ENCODE data around the gene CCZ1.
"Not testable (repeated sequence)": the region's sequence is repeated elsewhere in the genome, so short reads cannot be mapped to it uniquely, and the experiment has no call there.

Gene CCZ1

DNA sequence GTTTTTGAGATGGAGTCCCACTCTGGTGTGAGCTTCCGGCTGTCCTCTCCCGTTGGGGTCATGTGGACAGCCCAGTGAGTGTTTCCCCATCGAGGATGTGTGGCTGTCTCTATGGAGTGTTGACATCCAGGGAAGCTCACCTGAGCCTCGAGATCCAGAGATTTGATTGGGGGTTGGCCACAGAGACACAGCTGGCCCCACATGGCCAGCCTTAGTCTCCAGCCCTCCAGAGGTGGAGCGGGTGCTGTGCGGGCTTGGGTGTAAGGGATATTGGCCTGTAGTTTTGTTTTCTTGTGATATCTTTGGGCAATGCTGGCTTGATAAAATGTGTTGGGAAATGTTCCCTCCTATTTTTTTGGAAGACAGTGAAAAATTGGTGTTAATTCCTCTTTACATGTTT, 18.0 kb downstream of the CCZ1 start:
- not testable (repeated sequence) for DNase-seq (ENCODE audit: low read depth)

DNA sequence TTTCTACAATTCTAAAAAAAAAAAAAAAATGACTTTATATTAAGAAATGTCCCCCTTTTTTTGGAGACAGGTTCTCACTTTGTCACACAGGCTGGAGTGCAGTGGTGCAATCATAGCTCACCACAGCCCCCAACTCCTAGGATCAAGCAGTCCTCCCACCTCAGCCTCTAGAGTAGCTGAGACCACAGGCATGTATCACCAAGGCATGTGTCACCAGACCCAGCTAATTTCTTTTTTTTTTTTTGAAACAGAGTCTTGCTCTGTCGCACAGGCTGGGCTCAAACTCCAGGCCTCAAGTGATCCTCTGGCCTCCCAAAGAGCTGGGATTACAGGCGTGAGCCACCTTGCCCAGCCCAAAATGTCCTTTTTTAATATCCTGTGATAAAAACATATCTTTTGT, 25.6 kb downstream of the CCZ1 start:
- DNase-seq (ENCODE audit: low read depth) = not testable (repeated sequence)

- not testable (repeated sequence) for DNase-seq (ENCODE audit: low read depth)
Observed at GRCh38 chr7:5924630-5925029, 26.1 kb downstream of the CCZ1 start.

- DNase-seq (ENCODE audit: low read depth) = not testable (repeated sequence)
Observed at GRCh38 chr7:5926263-5926870, 27.8 kb downstream of the CCZ1 start.

GRCh38 chr7:5930290-5930689, 31.8 kb downstream of the CCZ1 start:
- DNase-seq (ENCODE audit: low read depth) = not testable (repeated sequence)

DNA sequence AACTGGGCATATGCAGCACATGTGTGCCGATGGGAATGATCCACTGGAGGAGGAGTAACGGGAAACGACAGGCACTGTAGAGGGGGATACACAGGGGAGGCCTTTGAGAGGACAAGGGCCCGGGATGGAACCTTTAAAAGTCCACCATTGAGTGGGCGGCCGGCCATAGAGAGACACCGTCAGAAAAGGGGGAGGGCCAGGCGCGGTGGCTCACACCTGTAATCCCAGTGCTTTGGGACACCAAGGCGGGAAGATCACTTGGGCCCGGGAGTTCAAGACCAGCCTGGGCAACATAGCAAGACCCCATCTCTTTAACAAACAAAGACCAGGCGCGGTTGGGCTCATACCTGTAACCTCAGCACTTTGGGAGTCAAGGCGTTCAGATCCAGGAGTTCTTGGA, 32.7 kb downstream of the CCZ1 start:
- not testable (repeated sequence) for DNase-seq (ENCODE audit: low read depth)

GRCh38 chr7:5931905-5932644, 33.5 kb downstream of the CCZ1 start:
- peak; percentile 13 for DNase-seq (ENCODE audit: low read depth)

- not testable (repeated sequence) for DNase-seq (ENCODE audit: low read depth)
Observed at GRCh38 chr7:5934945-5935450, 36.5 kb downstream of the CCZ1 start.

DNA sequence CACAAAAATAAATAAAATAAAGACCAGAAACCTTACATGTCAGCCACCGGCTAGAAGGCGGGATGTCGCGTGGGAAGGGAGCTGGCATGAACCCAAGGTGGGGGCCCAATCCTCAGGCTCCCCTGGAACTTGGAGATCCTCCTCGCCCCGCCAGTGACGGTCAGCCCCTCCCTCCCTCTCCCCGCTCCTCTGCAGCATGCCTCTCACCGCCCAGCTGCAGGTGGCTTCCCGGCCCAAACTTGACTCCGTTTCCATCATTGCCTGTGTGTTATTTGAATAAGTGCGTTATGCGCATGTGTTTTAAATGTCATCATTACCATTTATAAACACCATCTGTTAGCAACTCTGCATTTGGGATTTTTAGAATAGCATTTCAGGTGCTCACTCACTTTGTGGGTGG, 64.7 kb downstream of the CCZ1 start:
- DNase-seq (ENCODE audit: low read depth) = not testable (repeated sequence)

- DNase-seq (ENCODE audit: low read depth) = not testable (repeated sequence)
Observed at GRCh38 chr7:5963810-5964209, 65.3 kb downstream of the CCZ1 start.

GRCh38 chr7:5970347-5970911, 71.9 kb downstream of the CCZ1 start, which contains the start of gene RSPH10B:
TSS of gene RSPH10B (minus strand) at chr7:5970689. CDS start at chr7:5967116, 3,573 bp downstream.
- not testable (repeated sequence) for DNase-seq (ENCODE audit: low read depth)

GRCh38 chr7:5973580-5973979, 75.0 kb downstream of the CCZ1 start:
- DNase-seq (ENCODE audit: low read depth) = not testable (repeated sequence)
